ENCODE results near the gene PPP4R1.

GRCh38 chr18:9550429-9550828 lies 63.9 kb downstream of the PPP4R1 start:
- TF ChIP-seq CTCF (IDR thresholded peaks at IDR 0.05) (no peak), POLR2AphosphoS5 (IDR thresholded peaks at IDR 0.05) (no peak), POLR2A (IDR thresholded peaks at IDR 0.05) (no peak)
